Aorta (tissue), 5 donors: Measurements from ENCODE around the gene PALLD. TPM values are rescaled to one million over a fixed set of nuclear protein-coding genes. Genes with fewer than 3 reads are reported as not detected.

Source experiments
- ATAC-seq: fragments of 200-7000 bp; cut with Tn5 transposase; one replicate; pipeline ENCODE4 v1.9.1; 2022; ENCODE audit warnings: moderate library complexity; ENCODE audit not compliant: low FRiP score
- DNase-seq, 2 donors: peaks; one replicate each; pipeline ENCODE4 v3.0.0-alpha.2; 2020
- H3K27ac ChIP-seq, 2 donors: one replicate each; pipeline ENCODE4 v1.5.1; 2013; ENCODE audit warnings: low read length in 2 of 2, mild to moderate bottlenecking in 2 of 2, moderate library complexity in 2 of 2, control low read depth in 1 of 2, inconsistent platforms in 1 of 2, low read depth in 1 of 2
- H3K27me3 ChIP-seq, 2 donors: one replicate each; pipeline ENCODE4 v1.6.1; 2013; ENCODE audit warnings: control low read depth in 1 of 2, low read length in 1 of 2, mild to moderate bottlenecking in 1 of 2, moderate library complexity in 1 of 2; ENCODE audit not compliant: insufficient read depth in 2 of 2, control insufficient read depth in 1 of 2
- H3K36me3 ChIP-seq, 2 donors: one replicate each; pipeline ENCODE4 v1.6.1; 2013; ENCODE audit warnings: control low read depth in 1 of 2, low read length in 1 of 2, mild to moderate bottlenecking in 1 of 2; ENCODE audit not compliant: insufficient read depth in 2 of 2, control insufficient read depth in 1 of 2
- H3K4me1 ChIP-seq, 2 donors: one replicate each; pipeline ENCODE4 v1.6.1; 2013; ENCODE audit warnings: low read length in 2 of 2, control low read depth in 1 of 2, mild to moderate bottlenecking in 1 of 2, moderate library complexity in 1 of 2; ENCODE audit not compliant: insufficient read depth in 2 of 2, control insufficient read depth in 1 of 2
- H3K4me3 ChIP-seq, 2 donors: one replicate each; pipeline ENCODE4 v1.5.1; 2013; ENCODE audit warnings: low read length in 2 of 2, control low read depth in 1 of 2, mild to moderate bottlenecking in 1 of 2
- H3K9me3 ChIP-seq: one replicate; pipeline ENCODE4 v1.6.1; 2013; ENCODE audit warnings: mild to moderate bottlenecking, low read length; ENCODE audit not compliant: control insufficient read depth
- WGBS, 2 donors: extraction: QIAGEN DNeasy Blood & Tissue Kit; methylation state at CpG; one replicate each; pipeline ENCODE4 v1.1.7; 2013; 5-methylcytosine and 5-hydroxymethylcytosine counted together
- intact Hi-C, 2 donors: fragments of 100-400 bp; cut with DNase I; formaldehyde crosslinking; loops; one replicate each; pipeline versions ENCODE4 v1.14.2 to v1.15.0; 2022
- polyA plus RNA-seq, 2 donors: library from polyadenylated mRNA; stranded (reverse); fragments of 200-250 nt; gene quantifications; one replicate each; pipeline ENCODE4 v1.2.3, GENCODE V29; 2013
- total RNA-seq, 2 donors: library from RNA; stranded (reverse); fragmentation: NEBNext Ultra II Directional; extraction: Animal tissue kit (Norgen Biotek cat#: 25700); gene quantifications; one replicate each; pipeline ENCODE4 v1.2.1, GENCODE V29; 2021
- donor health status: healthy with polysubstance abuse.
- donor health status: Bipolar disorder and iron deficiency.
- donor health status: DM: no; HTN: no; CAD: no.
- donor health status: DM: no; HTN: no; CAD: no.
- donor health status: DM: yes; HTN: yes; CAD: no.

The PALLD gene
- total and polyA plus RNA-seq, 4 donors, result 253 to 626 (median 464) TPM

DNA sequence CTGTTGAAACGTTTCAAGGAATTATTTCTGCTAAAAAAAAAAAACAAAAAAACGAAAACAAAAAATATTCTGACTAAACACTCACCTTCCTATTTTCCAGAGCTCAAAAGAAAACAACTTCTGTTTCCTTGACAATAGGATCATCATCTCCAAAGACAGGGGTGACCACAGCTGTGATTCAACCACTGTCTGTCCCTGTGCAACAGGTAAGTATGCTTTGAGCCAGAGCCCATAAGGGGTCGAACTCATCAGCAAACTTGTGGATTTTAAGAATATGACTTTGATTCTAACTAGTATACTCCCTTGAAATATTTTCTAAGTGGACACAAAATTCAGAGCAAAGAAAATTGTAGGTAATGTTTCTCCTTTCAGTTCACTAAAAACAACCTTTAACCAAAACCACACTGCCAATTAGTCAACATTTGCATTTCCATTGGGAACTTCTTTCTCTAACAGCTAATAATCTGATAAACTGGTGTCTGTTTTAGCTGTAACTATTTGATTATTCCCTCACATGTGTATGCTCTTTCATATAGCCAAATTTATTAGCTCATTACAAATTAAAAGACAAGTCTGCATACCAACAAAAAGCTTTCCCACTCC is 186.1 kb downstream of the PALLD start:
- ATAC-seq (no peak), DNase-seq (no peak)
- 59 to 63% methylated on average over 3 of the region's 3 CpGs for WGBS, 2 donors
- Histone ChIP-seq H3K27me3 (no peaks in the 10 kb centered on the region), H3K4me1 (peaks cover 0 to 3% of the 10 kb centered on the region in 2 donors), H3K4me3 (no peak overlapping the region), H3K9me3 (no peaks in the 10 kb centered on the region), H3K27ac (no peak overlapping the region), H3K36me3 (no peaks in the 10 kb centered on the region)
- intact Hi-C loops, result no loop called here

DNA sequence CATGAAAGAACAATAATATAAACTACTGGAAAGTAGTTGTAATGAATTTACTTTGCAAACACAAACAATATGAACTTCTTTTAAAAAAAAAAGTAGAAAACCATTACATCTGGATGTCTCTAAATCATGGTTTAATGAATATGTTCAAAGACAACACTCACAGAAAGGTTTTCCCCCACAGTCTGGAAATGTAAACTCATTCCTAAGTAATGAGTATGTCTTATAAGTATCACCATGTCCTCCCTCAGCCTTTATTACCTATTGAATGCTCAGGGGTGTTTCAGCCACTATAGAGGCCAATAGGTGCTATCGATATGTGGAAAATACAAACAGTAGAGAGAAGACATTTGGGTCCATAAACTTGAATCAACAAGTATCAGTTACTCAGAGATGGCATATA is 186.7 kb downstream of the PALLD start:
- H3K27ac ChIP-seq, result no peak overlapping the region
- no peaks in the 10 kb centered on the region for H3K36me3 ChIP-seq
- DNase-seq (no peak), ATAC-seq (no peak)
- peaks cover 0 to 3% of the 10 kb centered on the region in 2 donors for H3K4me1 ChIP-seq
- intact Hi-C loops, result no loop called here
- WGBS, 2 donors, result 96 to 100% methylated on average over 1 of the region's 1 CpG
- no peaks in the 10 kb centered on the region for H3K27me3 ChIP-seq
- no peaks in the 10 kb centered on the region for H3K9me3 ChIP-seq
- no peak overlapping the region for H3K4me3 ChIP-seq

DNA sequence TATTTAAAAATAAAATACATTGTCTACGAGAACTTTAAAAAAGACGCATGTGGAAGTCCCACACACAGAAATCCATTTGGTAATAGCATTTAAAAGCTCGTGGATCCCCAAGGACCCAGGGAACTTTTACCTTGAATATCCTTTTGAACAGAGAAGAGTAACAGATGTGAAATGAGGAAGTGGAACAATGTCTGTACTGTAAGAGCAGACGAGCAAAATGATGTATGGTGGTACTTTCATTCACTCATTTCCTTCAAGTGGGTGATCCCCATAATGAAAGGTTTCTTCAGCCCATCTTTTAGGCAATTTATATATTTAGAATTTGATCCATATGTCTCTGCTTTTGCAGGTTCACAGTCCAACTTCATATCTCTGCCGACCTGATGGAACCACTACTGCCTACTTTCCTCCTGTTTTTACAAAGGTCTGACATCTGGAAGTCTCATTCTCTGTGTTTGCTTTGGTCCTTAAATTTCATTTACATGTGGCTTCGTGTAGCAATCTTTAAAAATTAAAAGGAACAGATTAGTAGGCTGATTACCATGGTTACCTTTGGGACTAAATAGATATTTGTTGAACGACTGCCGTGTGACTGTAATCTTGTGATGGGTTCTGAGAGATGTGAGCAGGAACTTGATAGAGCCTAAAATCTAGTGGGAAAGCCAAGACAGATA is 188.4 kb downstream of the PALLD start:
- DNase-seq (no peak), ATAC-seq (no peak)
- H3K4me1 ChIP-seq, result no peaks in the 10 kb centered on the region
- H3K9me3 ChIP-seq, result no peaks in the 10 kb centered on the region
- no peak overlapping the region for H3K27ac ChIP-seq
- no peaks in the 10 kb centered on the region for H3K27me3 ChIP-seq
- intact Hi-C loops, result no loop called here
- H3K36me3 ChIP-seq, result no peaks in the 10 kb centered on the region
- 78 to 82% methylated on average over 8 of the region's 8 CpGs for WGBS, 2 donors
- H3K4me3 ChIP-seq, result no peak overlapping the region

GRCh38 chr4:168688584-168688983 is 191.7 kb downstream of the PALLD start:
- Histone ChIP-seq H3K4me3 (no peak overlapping the region), H3K9me3 (no peaks in the 10 kb centered on the region), H3K36me3 (no peaks in the 10 kb centered on the region), H3K27ac (no peak overlapping the region), H3K4me1 (no peaks in the 10 kb centered on the region), H3K27me3 (no peaks in the 10 kb centered on the region)
- intact Hi-C loops, result no loop called here
- WGBS, 2 donors, result 26 to 33% methylated on average over 3 of the region's 3 CpGs
- ATAC-seq (no peak), DNase-seq (no peak)

- DNase-seq (no peak), ATAC-seq (no peak)
- H3K27ac ChIP-seq, result no peak overlapping the region
- 97 to 100% methylated on average over 1 of the region's 1 CpG for WGBS, 2 donors
- intact Hi-C loops, result loop anchor here (5.0 to 10.0 kb wide), 2 partner anchors 55 to 102 kb away; no protein-coding TSS in a partner anchor
- H3K27me3 ChIP-seq, result no peaks in the 10 kb centered on the region
- H3K9me3 ChIP-seq, result no peaks in the 10 kb centered on the region
- H3K4me3 ChIP-seq, result no peak overlapping the region
- H3K4me1 ChIP-seq, result no peaks in the 10 kb centered on the region
- no peaks in the 10 kb centered on the region for H3K36me3 ChIP-seq
Measured at GRCh38 chr4:168689791-168690190, 192.9 kb downstream of the PALLD start.

DNA sequence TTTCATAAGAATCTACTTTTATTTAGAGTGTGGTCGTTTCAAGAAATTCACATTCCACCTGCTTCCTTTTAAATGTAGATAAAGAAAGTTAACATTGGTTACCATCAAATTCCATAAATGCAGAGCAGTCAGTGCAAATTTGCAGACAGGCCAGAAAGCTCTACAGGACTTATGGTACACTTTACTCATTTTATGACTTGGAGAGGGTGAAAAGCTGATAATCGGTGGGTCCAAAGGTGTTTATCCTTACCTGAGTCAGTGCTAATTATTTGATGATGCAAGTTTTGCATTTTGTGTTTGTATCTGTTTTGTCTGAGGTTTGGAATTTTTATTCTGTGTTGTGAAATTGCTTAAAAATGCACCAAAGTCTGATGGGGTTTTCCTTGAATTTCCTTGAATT is 193.3 kb downstream of the PALLD start:
- 60 to 61% methylated on average over 2 of the region's 2 CpGs for WGBS, 2 donors
- no peak for ATAC-seq
- intact Hi-C loops, result loop anchor here (5.0 to 10.0 kb wide), 2 partner anchors 55 to 103 kb away; no protein-coding TSS in a partner anchor
- H3K36me3 ChIP-seq, result no peaks in the 10 kb centered on the region
- no peak for DNase-seq
- no peak overlapping the region for H3K4me3 ChIP-seq
- no peaks in the 10 kb centered on the region for H3K27me3 ChIP-seq
- H3K27ac ChIP-seq, result no peak overlapping the region
- H3K9me3 ChIP-seq, result no peaks in the 10 kb centered on the region
- H3K4me1 ChIP-seq, result no peaks in the 10 kb centered on the region

DNA sequence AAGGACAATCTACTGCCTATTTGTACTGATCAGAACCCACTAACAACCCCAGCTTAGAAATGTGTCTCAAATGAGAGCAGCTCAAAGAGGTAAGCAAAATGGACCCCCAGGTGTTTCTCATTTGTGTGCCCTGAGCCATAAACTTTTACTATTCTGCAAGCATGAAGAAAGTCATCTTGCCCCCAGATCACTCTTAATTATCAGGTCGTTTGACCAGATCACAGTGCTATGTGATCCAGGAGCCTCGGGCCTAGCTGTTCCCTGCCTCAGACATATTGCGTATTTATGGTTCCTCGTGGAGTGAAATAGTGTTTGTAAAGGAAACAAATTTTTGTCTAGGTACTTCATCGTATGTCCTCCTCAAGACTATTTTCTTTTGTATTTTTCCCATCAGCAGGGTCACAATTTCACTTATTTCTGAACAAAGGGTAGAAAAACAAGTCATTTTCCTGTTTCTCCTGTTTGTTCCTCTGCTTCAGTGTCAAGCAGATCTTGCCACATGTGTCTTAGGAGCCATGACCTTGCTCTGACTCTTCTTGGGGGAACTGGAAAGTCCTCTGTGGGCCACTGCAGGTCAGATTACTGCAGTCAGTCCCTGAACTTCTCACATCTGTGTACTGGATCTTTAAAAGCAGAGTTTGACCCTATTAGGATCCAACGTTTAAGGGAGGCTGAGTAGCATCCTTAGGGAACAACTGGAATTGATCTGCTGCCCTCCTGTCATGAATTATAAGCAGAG is 194.9 kb downstream of the PALLD start:
- Histone ChIP-seq H3K27ac (no peak overlapping the region), H3K27me3 (no peaks in the 10 kb centered on the region), H3K4me1 (no peaks in the 10 kb centered on the region), H3K36me3 (no peaks in the 10 kb centered on the region), H3K9me3 (no peaks in the 10 kb centered on the region), H3K4me3 (no peak overlapping the region)
- no peak for DNase-seq
- ATAC-seq, result no peak
- 66 to 68% methylated on average over 6 of the region's 6 CpGs for WGBS, 2 donors
- intact Hi-C loops, result loop anchor here (5.0 to 10.0 kb wide), 2 partner anchors 57 to 104 kb away; no protein-coding TSS in a partner anchor

- Histone ChIP-seq H3K4me1 (no peaks in the 10 kb centered on the region), H3K36me3 (no peaks in the 10 kb centered on the region), H3K4me3 (no peak overlapping the region), H3K9me3 (no peaks in the 10 kb centered on the region), H3K27ac (no peak overlapping the region), H3K27me3 (no peaks in the 10 kb centered on the region)
- DNase-seq (no peak), ATAC-seq (no peak)
- 49 to 53% methylated on average over 8 of the region's 8 CpGs for WGBS, 2 donors
- intact Hi-C loops, result loop anchor here (5.0 to 10.0 kb wide), 2 partner anchors 59 to 107 kb away; no protein-coding TSS in a partner anchor
Measured at GRCh38 chr4:168693750-168694490, 197.1 kb downstream of the PALLD start.
